Islet of Langerhans (tissue), 1 donor: ENCODE results near the gene VIL1.
A peak's percentile ranks its signal among the peaks of the same experiment; 100 is the strongest.

Source experiments
- FAIRE-seq: peaks from one replicate; lab custom pipeline; 2011; peaks lifted over from hg19 to GRCh38; lab: Jason Lieb, UNC

The VIL1 gene

DNA sequence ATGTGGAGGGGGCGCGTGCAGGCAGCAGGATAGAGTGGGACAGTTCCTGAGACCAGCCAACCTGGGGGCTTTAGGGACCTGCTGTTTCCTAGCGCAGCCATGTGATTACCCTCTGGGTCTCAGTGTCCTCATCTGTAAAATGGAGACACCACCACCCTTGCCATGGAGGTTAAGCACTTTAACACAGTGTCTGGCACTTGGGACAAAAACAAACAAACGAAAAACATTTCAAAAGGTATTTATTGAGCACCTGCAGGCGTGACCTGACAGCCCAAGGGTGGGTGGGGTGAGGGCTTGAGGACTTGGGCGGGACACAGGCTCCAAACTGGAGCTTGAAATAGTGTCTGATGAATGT lies 23.9 kb upstream of the VIL1 start:
- FAIRE-seq = no peak

DNA sequence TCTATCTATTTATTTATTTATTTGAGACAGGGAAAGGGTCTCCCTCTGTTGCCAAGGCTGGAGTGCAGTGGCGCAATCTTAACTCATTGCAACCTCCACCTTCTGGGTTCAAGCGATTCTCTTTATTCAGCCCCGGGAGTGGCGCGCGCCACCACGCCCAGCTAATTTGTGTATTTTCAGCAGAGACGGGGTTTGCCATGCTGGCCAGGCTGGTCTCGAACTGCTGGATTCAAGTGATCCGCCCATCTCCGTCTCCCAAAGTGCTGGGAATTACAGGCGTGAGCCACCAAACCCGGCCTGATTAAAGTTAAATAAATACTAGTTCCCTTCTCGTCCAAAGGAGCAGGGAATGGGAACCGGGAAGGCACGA lies 23.5 kb upstream of the VIL1 start:
- FAIRE-seq = no peak

DNA sequence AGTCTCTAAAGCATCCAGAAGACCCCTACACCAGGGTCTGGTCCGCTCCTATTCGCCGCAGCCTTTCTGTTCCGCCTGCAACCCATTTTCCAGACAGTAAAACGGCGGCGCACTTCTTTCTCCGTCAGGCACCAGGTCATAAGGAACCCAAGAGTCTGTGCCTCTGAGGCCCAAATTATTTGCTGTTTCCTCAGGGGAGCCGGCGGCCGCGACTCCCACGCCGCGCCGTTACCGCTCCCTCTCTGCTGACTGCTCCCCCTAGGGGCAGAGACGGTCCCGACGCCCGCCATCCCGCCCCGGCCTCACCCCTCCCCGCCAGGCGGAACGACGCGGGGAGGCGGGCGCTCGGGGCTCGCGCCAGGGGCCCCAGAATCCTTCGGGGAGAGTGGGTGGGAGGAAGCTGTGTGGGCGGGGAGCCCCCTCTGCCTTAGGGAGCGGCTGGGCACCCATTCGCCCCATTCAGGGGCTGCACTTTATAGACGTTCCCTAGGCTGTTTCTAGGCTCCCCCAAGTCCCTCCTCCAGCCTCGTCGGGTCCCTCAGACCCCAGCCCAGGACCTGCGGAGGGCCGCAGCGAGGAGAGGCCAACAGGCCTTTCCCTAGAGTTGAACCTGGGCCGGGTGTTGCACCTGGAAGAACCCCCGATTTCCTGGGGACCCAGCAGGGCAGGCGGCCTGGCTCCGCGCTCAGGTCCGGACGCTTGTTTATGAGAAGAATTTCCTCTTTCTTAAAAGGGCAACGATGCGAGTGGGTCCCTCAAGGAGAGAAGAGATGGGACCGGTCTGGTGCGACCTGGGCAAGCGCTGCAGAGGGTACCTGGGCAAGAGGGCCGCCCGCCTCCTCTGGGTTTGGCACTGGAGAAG lies 22.9 kb upstream of the VIL1 start:
- FAIRE-seq = peak; percentile 56

DNA sequence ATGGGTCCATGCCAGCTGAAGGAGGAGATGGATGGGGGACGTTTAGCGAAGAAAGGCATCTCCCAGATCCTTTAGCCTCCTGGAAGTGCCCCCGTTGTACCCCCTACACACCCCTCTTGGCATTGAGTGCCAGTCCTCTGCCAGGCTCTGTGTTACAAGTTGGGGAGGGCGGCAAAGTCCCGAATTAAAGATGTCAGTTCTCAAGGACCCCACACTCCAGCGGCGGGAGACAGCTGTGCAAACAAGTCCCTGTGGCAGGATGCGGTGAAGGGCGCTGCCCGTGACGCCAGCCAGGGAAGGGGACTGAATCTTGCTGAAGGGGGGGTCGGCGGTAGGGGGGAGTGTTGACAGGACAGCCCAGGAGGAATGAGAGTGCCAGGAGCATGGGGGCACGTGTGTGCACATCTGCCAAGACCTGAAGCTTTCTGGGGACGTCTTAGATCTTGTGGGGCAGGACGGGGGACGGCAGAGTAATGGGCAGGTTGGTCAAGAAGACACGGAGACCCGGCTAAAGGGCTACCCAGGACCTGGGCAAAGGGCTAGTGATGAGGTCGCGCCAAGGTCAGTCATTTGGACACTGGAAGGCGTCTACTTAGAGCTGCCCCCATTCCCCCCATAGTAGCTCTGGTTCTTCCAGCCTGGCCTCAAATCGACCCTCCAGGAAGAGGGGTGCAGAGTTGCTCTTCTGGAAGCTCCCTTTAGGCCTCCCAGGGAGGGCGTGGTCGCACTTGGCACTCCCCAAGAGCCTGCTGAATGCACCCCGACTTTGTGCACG lies 22.0 kb upstream of the VIL1 start:
- FAIRE-seq = no peak

DNA sequence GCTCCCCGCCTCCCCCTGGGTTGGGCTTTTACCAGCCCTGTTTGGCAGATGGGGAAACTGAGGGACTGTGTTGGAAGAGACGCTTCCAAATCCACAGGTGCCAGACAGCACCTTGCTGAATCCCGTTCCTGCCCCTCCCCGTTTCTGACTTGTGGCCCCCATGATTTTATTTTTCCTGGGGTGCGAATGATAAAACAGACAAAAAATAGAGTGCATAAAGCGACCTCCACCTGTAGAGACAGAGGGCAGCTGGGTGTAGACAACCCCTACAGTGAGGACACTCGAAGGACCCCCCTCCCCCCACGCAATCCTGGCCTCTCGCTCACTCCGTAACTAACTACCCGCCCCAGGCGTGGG lies 21.5 kb upstream of the VIL1 start:
- FAIRE-seq = no peak

DNA sequence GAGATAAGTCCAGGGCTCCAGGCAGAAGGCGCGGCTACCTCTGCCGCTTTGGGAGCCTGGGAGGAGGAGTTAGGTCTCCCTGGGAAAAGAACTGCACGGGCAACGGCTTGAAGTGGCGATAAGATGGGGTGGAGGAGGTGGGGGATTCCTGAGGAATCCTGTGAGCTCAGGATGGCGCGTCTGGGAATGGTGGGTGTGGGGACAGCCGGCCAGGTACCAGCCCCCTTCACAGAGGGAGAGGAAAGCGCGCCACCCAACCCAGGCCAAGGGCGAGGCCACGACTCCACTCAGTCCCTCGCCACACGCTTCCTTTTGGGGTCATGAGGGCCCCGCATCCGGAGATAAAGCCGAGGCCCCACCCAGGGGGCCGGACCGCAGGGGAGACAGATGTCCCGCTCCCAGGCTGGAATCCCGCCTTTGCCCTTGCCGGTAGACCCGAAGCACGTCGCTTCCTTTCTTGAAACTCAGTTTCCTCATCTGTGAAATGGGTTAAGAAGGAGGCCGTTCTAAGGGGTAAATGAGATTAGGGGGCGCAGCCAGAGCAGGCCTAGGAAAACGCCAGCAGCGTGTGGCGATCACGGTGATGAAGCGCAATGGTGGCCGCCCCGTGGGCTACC lies 21.0 kb upstream of the VIL1 start:
- FAIRE-seq = no peak

DNA sequence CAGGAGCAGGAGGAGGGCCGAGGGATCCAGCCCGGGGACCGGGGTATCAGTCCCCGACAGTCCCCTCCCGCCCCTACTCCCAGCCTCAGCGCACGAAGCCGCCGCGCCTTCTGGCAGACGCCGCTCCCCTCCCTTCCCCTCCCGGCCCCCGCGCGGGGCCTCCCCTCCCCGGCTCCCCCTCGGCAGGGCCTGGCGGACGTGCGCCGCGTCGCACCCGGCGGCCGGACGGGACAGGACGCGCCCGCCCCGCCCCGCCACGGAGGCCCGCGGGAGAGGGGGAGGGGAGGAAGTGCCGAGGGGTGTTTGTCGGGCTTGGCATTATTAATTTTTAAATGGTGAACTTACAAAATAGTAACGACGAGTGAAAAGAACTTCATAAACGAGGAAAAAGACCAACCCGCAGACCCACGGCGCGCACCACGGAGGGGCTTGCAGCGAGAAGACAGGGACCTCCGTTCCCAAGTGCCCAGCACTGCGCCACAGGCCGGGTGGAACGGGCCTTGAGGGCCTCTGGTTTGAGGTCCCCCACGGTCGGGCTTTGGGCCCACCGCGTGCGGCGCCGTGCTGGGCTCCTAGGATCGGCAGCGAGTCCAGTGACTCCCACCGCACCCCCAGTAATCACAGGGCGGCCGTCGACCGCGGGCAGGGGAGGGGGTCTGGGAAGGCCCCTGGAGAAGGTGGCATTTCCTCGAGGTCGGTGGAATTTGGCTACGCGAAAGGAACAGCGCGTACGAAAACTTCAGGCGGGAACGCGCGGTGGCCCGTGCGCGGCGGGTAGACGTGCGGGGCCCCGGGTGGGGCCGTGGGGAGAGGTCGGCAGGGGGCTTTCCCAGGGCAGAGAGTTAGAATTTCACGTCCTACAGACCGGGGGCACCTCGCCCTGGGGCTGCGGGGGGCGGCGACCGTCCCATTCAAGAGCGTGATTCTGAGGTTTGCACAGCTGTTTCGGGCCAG lies 20.2 kb upstream of the VIL1 start:
- FAIRE-seq = no peak

DNA sequence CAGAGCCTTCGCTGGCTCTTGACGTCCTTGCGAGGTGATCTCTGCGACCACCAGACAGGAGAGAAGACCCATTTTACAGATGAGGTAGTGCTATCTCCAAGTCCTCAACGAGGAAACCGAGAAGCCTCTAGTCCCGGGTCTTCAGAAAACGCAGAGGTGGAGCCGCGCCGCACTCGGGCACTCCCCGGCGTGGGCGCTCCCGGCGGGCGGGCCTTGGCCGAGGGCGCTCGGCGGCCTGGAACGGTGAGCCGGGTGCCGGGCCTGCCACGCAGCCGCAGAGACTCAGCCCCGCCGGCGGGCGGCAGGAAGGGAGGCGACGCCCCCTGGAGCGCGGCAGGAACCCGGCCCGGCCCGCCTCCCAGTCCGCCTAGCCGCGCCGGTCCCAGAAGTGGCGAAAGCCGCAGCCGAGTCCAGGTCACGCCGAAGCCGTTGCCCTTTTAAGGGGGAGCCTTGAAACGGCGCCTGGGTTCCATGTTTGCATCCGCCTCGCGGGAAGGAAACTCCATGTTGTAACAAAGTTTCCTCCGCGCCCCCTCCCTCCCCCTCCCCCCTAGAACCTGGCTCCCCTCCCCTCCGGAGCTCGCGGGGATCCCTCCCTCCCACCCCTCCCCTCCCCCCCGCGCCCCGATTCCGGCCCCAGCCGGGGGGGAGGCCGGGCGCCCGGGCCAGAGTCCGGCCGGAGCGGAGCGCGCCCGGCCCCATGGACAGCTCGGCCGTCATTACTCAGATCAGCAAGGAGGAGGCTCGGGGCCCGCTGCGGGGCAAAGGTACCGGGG lies 19.3 kb upstream of the VIL1 start, which contains the start of gene CTDSP1:
Gene CTDSP1 (plus strand): TSS at position 478 of the 776 bp plus-strand sequence. CDS start 223 bp downstream, at position 701.
- FAIRE-seq = no peak

DNA sequence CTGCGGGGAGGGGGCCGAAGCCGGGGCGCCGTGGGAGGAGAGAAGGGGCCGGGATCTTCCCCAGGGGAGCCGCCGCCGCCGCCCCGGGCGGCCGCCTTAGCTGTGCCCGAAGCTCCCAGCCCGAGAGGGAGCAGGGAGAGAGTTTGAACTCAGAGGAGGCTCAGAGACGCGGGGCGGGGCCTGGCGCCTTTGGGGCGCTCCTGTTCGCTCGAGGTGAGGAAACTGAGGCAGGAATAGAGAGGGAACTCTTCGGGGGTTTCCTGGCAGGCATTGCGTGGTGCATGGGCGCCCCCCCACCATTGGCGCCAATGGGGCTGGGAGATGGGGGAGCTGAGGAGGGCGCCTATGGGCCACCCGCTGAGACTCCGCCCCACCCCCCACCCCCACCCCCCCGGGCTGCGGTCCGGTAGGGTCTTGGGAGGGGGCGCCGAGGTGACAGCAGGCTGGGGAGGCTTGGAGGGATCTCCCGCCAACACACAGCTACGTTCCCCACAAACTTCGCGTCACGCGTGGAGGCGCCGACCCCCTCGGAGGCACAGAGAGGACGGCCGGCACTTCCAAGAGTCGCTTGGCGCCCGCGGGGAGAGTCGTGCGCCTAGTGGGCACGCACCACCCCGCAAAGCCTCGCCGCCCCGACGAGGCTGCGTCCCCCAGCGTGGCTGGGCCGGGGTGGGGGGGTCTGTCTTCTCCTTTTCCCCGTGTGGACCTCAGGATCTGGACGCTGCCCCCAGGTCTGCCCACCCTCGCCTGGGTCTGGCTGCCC lies 18.6 kb upstream of the VIL1 start:
- FAIRE-seq = no peak

DNA sequence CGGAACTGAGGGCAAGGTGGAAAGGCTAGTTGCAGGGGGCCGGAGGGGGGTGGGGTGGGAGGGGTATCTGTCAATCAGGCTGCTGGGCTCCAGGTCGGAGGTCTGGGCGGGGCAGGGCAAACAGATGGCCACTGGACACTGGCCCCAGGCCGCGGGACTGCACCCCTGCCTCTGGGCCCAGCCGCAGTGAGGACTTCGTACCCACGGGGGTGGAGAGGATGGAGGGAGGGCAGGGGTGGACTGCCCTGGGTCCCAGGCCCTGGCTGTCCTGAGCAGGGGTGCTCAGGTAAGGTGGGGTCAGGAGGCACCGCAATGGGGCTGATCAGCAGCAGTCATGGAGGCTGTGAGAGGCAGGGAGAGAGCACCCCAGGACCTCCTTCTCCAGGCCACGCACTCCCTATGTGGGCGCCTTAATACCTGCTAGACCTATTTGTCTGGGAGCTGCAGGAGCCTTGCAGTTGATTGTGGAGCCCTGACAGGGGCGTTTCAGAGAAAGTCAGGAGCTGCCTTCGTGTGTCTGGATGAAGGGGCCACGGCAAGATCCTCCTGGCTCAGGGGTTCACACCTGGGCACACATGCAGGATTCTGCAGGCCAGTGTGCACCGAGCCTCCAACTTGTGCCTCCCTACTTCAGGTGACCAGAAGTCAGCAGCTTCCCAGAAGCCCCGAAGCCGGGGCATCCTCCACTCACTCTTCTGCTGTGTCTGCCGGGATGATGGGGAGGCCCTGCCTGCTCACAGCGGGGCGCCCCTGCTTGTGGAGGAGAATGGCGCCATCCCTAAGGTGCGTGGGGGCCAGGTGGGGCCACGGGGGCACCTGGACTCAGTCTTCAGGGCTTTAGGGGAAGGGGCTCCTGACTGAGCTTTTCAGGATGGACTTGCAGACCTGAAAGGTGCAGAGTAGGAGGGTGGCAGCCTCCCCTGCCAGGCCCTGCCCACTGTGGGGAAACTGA lies 17.7 kb upstream of the VIL1 start:
- FAIRE-seq = no peak

DNA sequence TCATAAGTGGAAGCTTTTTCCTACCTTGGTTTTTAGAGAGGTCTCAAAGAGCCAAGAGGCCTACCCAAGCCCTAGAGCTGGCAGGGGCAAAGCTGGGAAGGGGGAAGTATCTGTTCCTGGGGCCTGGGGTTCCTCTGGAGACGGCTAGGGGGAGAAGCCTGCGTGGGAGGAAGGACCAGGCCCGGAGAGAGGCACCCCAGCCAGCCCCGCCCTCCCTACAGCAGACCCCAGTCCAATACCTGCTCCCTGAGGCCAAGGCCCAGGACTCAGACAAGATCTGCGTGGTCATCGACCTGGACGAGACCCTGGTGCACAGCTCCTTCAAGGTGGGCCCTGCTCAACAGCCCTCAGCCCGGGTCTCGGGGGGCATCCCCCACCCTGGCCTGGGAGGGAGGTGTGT lies 17.0 kb upstream of the VIL1 start:
- FAIRE-seq = no peak

DNA sequence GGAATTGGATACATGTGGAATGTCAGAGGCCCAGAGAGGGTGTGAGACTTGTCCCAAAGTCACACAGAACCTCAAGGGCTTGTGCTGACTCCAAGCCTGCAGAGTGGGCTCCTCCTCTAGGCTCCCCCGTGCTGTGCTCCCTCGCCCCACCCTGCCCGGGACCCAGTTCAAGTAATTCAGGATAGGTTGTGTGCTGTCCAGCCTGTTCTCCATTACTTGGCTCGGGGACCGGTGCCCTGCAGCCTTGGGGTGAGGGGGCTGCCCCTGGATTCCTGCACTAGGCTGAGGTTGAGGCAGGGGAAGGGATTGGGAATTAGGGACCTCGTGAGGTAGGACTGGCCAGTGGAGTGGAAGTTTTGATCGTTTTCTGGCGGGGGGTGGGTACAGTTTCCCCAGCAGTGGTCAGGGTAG lies 16.4 kb upstream of the VIL1 start:
- no peak for FAIRE-seq

DNA sequence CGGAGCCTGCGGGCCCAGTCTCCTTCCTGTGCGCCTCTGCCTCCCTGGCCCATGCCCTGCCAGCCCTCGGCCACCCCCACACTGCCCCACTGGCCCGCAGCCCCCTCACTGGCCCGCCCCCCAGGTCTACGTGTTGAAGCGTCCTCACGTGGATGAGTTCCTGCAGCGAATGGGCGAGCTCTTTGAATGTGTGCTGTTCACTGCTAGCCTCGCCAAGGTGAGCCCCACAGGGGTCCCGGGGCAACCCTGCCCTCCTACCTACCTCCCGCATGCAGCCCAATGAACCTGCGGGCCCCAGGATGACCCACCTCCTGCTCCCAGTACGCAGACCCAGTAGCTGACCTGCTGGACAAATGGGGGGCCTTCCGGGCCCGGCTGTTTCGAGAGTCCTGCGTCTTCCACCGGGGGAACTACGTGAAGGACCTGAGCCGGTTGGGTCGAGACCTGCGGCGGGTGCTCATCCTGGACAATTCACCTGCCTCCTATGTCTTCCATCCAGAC lies 16.0 kb upstream of the VIL1 start:
- FAIRE-seq = no peak

DNA sequence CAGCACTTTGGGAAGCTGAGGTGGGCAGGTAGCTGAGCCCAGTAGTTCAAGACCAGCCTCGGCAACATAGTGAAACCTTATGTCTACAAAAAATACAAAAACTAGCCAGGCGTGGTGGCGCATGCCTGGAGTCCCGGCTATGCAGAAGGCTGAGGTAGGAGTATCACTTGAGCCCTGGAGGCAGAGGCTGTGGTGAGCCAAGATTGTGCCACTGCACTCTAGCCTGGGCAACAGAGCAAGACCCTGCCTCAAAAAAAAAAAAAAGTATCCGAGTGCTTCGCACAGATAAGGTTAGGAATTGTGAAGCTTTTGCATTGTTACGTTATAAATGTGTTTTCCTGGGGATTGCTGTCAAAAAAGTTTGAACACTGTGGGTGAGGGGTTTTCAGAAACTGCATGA lies 15.1 kb upstream of the VIL1 start:
- FAIRE-seq = no peak

DNA sequence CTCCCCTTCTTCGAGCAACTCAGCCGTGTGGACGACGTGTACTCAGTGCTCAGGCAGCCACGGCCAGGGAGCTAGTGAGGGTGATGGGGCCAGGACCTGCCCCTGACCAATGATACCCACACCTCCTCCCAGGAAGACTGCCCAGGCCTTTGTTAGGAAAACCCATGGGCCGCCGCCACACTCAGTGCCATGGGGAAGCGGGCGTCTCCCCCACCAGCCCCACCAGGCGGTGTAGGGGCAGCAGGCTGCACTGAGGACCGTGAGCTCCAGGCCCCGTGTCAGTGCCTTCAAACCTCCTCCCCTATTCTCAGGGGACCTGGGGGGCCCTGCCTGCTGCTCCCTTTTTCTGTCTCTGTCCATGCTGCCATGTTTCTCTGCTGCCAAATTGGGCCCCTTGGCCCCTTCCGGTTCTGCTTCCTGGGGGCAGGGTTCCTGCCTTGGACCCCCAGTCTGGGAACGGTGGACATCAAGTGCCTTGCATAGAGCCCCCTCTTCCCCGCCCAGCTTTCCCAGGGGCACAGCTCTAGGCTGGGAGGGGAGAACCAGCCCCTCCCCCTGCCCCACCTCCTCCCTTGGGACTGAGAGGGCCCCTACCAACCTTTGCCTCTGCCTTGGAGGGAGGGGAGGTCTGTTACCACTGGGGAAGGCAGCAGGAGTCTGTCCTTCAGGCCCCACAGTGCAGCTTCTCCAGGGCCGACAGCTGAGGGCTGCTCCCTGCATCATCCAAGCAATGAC lies 14.4 kb upstream of the VIL1 start:
- FAIRE-seq = no peak

DNA sequence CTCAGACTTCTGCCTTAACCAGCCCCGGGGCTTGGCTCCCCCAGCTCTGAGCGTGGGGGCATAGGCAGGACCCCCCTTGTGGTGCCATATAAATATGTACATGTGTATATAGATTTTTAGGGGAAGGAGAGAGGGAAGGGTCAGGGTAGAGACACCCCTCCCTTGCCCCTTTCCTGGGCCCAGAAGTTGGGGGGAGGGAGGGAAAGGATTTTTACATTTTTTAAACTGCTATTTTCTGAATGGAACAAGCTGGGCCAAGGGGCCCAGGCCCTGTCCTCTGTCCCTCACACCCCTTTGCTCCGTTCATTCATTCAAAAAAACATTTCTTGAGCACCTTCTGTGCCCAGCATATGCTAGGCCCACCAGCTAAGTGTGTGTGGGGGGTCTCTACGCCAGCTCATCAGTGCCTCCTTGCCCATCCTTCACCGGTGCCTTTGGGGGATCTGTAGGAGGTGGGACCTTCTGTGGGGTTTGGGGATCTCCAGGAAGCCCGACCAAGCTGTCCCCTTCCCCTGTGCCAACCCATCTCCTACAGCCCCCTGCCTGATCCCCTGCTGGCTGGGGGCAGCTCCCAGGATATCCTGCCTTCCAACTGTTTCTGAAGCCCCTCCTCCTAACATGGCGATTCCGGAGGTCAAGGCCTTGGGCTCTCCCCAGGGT lies 13.7 kb upstream of the VIL1 start:
- FAIRE-seq = no peak

DNA sequence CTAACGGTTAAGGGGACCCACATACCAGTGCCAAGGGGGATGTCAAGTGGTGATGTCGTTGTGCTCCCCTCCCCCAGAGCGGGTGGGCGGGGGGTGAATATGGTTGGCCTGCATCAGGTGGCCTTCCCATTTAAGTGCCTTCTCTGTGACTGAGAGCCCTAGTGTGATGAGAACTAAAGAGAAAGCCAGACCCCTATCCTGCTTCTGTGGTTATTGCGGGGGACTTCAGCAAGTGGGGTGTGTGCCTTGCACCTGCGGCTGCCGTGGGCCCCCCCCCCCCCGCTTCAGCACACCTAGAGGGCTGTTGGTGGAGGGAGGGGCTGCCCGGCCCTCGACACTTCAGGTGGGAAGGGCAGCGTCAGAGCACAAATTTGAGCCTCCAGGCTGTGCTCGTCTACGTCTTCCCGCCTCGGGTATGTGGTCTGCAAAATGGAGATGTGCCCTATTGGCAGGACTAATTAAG lies 13.1 kb upstream of the VIL1 start:
- no peak for FAIRE-seq
